ENCODE measurements around the gene ARHGEF19. TPM values are rescaled to one million over a fixed set of nuclear protein-coding genes. Genes with fewer than 3 reads are reported as not detected.

ARHGEF19 gene
- total and polyA plus RNA-seq, 2 of the 4 experiments (the other 2 are of a cell fraction): 4.5 to 16.8 TPM

DNA sequence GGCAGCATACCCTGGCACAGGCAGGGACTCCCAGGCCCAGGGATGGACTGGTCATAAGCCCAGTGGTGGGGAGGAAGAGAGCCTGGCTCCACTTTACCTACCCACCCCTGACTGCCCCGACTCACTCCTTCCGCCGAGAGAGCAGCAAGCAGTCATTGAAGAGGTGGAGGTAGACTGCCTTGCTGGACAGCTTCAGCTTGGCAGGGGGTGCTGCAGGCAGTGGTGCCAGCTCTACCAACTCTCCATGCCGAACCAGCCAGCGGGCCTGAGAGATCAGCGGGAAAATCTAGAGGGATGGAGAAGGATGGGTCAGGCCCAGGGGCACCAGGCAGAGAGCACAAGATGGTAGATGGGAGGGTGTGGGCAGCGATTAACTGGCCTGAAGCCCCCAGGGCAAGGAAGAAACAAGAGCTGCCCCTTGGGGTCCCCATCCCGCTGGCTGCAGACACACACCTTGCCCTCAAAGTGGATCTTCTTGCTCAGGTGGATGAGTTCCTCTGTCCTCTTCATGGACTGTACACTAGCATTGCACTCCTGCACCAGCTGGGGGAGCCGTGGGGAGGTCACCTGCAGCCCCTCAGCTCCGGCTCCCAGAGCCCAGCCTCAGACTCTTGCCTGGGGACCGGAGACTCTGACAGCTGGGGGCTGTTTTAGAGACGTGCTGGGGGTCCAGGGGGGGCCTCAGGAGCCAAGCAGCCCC is 7.7 kb downstream of the ARHGEF19 start (continued):
- TF ChIP-seq RAD21 (IDR thresholded peaks at IDR 0.05; ENCODE audit: low read length): peak; percentile 31

DNA sequence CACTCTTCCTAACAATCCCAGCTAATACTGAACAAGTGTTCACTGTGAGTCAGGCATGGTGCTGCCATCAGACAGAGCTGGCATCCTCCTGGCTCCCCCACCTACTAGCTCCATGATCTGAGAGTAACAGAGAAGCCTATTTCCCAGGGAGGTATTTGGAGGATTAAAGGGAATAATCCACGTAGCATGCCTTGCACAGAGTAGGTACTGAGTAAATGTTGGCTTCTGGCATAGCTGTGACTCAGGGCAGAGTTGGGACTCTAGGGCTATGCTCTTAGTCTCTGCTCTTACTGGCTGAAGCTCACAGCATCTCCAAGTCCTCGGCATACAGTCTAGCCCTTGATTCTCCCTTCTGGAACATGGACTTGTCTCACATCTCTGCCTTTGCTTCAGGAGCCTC is 8.2 kb downstream of the ARHGEF19 start:
- in situ Hi-C loops (cut with MboI; ENCODE audit: low sequenced_read_pairs): no loop called here
- H2AK5ac ChIP-seq (ENCODE audit: low read depth, low read length): no peak overlapping the region
- H3K14ac ChIP-seq (replicated peaks; ENCODE audit: low read depth, low read length): no peak overlapping the region
- ChIA-PET POLR2A (ENCODE audit: unreplicated experiment) (no interaction called here), CTCF (interaction anchor here (1.4 kb wide), 1 partner anchor 41 kb away, joined by 5 read pairs; no protein-coding TSS in a partner anchor)
- no peak overlapping the region for H4K8ac ChIP-seq (ENCODE audit: low read depth in 2 of 2, low read length in 2 of 2)
- H2BK5ac ChIP-seq (ENCODE audit: low read depth, low read length, poor library complexity, severe bottlenecking): no peak overlapping the region
- no peak overlapping the region for H2AFZ ChIP-seq (replicated peaks; ENCODE audit: low read length, poor library complexity)
- H3K27ac ChIP-seq (ENCODE audit: insufficient read depth, low read length): no peak overlapping the region
- H3K36me3 ChIP-seq (ENCODE audit: control insufficient read depth, insufficient read depth, low read length): peaks cover 2% of the 10 kb centered on the region
- H2BK120ac ChIP-seq (ENCODE audit: low read depth, low read length): no peak overlapping the region
- DNase-seq (no peak), ATAC-seq (ENCODE audit: low read depth) (no peak)
- H3K18ac ChIP-seq (ENCODE audit: low read depth, low read length): no peak overlapping the region
- BruUV-seq (replicated peaks): no TSS peak
- no peak overlapping the region for H4K91ac ChIP-seq (ENCODE audit: insufficient read depth, low read depth, low read length)
- H3K4me3 ChIP-seq (ENCODE audit: insufficient read depth, low read depth, low read length): no peak overlapping the region
- H4K20me1 ChIP-seq (ENCODE audit: insufficient read depth, low read length): no peaks in the 10 kb centered on the region; the same call in 1 of the 2 replicates
- WGBS, 2 experiments (ENCODE audit: extremely low coverage in 2 of 2, insufficient read length in 1 of 2): 100% methylated on average over 1 of the region's 2 CpGs; no CpG with 5 or more reads in 1 of the 2 experiments
- H3K4ac ChIP-seq (ENCODE audit: low read depth, low read length): no peak overlapping the region
- H3K9ac ChIP-seq (ENCODE audit: low read depth, low read length): no peak overlapping the region
- H2BK20ac ChIP-seq (ENCODE audit: low read depth, low read length): no peak overlapping the region
- peaks cover 9% of the 10 kb centered on the region for H3K4me1 ChIP-seq (ENCODE audit: control insufficient read depth, insufficient read depth, low read length)
- H2AK9ac ChIP-seq (replicated peaks; ENCODE audit: low read depth, low read length, poor library complexity): no peak overlapping the region
- H3K9me3 ChIP-seq (ENCODE audit: control insufficient read depth, insufficient read depth, low read length): no peaks in the 10 kb centered on the region
- dilution Hi-C loops (cut with HindIII; ENCODE audit: low sequenced_read_pairs, unreplicated experiment): no loop called here
- H3K27me3 ChIP-seq (ENCODE audit: control insufficient read depth, insufficient read depth, low read length): no peaks in the 10 kb centered on the region
- intact Hi-C loops (cut with micrococcal nuclease): no loop called here
- H4K5ac ChIP-seq (ENCODE audit: low read depth, low read length): no peak overlapping the region
- no peak overlapping the region for H3K4me2 ChIP-seq (ENCODE audit: low read depth, low read length)
- H2BK15ac ChIP-seq (ENCODE audit: low read depth, low read length): no peak overlapping the region
- peaks cover 6% of the 10 kb centered on the region; the same call in 1 of the 2 replicates for H3K9me1 ChIP-seq (ENCODE audit: insufficient read depth, low read length)
- H3K56ac ChIP-seq (ENCODE audit: extremely low read depth, insufficient read depth, low read length): no peak overlapping the region
- H3K79me1 ChIP-seq (ENCODE audit: low read depth in 1 of 2, low read length in 2 of 2): peaks cover 7 to 21% of the 10 kb centered on the region in 2 experiments; a peak in 3 of 4 replicates
- no peak overlapping the region for H3K23ac ChIP-seq (ENCODE audit: low read depth, low read length)
- TF ChIP-seq RAD21 (IDR thresholded peaks at IDR 0.05; ENCODE audit: low read length) (no peak), RFX5 (IDR thresholded peaks at IDR 0.05; ENCODE audit: low read depth, low read length) (no peak), CHD1 (IDR thresholded peaks at IDR 0.05; ENCODE audit: low read depth, low read length) (no peak), SMC3 (IDR thresholded peaks at IDR 0.05; ENCODE audit: low read depth, low read length) (no peak), BHLHE40 (IDR thresholded peaks at IDR 0.05; ENCODE audit: low read depth, low read length) (no peak), MAFK (IDR thresholded peaks at IDR 0.05; ENCODE audit: low read depth, low read length) (no peak), POLR2A (IDR thresholded peaks at IDR 0.05; ENCODE audit: low read depth, low read length) (no peak), MXI1 (IDR thresholded peaks at IDR 0.05; ENCODE audit: borderline replicate concordance, low read depth, low read length) (no peak), RCOR1 (IDR thresholded peaks at IDR 0.05; ENCODE audit: insufficient replicate concordance, low read length) (no peak), MAZ (IDR thresholded peaks at IDR 0.05; ENCODE audit: borderline replicate concordance, low read depth, low read length) (no peak), NFE2L2 (IDR thresholded peaks at IDR 0.05; ENCODE audit: low read depth, low read length) (no peak), CEBPB (IDR thresholded peaks at IDR 0.05; ENCODE audit: low read depth, low read length) (no peak), FOS (IDR thresholded peaks at IDR 0.05; ENCODE audit: low read depth, low read length) (no peak)
- TF ChIP-seq, protein P1, sequence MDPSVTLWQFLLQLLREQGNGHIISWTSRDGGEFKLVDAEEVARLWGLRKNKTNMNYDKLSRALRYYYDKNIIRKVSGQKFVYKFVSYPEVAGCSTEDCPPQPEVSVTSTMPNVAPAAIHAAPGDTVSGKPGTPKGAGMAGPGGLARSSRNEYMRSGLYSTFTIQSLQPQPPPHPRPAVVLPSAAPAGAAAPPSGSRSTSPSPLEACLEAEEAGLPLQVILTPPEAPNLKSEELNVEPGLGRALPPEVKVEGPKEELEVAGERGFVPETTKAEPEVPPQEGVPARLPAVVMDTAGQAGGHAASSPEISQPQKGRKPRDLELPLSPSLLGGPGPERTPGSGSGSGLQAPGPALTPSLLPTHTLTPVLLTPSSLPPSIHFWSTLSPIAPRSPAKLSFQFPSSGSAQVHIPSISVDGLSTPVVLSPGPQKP (IDR thresholded peaks at IDR 0.05; ENCODE audit: borderline replicate concordance, low read depth, low read length): no peak
- TF ChIP-seq, protein P2, sequence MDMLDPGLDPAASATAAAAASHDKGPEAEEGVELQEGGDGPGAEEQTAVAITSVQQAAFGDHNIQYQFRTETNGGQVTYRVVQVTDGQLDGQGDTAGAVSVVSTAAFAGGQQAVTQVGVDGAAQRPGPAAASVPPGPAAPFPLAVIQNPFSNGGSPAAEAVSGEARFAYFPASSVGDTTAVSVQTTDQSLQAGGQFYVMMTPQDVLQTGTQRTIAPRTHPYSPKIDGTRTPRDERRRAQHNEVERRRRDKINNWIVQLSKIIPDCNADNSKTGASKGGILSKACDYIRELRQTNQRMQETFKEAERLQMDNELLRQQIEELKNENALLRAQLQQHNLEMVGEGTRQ (IDR thresholded peaks at IDR 0.05; ENCODE audit: low read depth, low read length): no peak
